ENCODE measurements around the gene TCP11L2.

DNA sequence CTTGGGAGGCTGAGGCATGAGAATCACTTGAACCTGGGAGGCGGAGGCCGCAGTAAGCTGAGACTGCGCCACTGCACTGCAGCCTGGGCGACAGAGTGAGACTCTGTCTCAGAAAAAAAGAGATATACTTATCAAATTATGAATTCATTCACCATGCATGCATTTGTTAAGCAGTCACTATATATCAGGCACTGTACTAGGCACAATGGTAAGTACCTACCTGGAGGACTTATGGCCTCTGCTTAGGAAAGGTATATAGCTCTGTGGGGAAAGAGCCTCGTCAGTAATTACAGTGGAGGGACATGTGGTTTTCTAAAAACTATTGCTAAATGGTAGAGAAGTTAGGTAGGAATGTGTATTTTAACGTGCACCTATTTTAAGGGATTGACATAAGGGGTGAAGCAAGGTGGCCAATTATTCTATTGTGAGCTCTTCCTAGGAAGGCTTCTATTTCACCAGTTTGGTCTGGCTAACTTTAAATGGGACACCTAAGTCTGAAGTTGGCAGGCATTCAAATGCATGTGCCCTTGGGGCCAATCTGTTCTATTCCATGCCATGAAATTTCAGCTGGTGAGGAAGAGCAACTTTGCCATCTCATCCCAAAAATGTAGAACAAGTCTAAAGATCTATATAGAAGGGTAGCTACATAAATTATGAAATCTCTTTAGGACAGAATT lies 15.0 kb downstream of the TCP11L2 start:
- TF ChIP-seq EP300 (IDR thresholded peaks at IDR 0.05) (no peak), CTCF (IDR thresholded peaks at IDR 0.05) (no peak), POLR2A (IDR thresholded peaks at IDR 0.05) (no peak)

Measured in ovary (tissue), 3 donors.